ENCODE data around the gene DUSP6. TPM values are rescaled to one million over a fixed set of nuclear protein-coding genes. Genes with fewer than 3 reads are reported as not detected.

Gene DUSP6
- total and polyA plus RNA-seq, 9 of the 15 experiments (the other 6 are each of a cell fraction or from before 2014, with no cell fraction given): 0.04 to 0.60 (median 0.08) TPM; not detected in 2

DNA sequence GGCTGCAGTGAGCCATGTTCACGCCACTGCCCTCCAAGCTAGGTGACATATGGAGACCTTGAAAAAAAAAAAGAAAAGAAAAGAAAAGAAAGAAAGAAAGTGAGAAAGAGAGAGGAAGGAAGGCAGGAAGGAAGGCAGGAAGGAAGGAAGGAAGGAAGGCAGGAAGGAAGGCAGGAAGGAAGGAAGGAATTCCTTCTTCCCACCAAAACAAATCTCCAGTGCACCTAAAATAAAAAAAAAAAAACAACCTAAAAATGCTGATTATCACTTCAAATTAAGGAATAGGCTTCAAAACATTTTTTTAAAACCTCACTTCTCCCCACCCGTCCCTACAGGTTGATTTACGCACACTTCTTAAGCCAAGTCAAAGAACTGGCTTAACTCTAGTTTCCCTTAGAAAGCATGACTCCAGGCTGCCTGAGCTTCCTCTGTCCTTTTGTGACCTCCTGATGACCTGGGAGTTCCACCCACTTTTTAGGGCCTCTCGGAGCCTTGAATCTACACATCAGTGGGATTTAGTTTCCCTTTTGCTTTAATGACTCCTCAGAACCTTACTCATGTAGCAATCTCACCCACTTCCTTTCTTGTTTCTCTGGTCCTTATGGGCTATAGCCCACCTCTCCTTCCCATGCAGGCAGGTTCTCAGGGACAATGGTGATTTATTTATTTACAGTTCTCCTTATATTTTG is 18.6 kb downstream of the DUSP6 start (continued):
- TF ChIP-seq, protein P1, sequence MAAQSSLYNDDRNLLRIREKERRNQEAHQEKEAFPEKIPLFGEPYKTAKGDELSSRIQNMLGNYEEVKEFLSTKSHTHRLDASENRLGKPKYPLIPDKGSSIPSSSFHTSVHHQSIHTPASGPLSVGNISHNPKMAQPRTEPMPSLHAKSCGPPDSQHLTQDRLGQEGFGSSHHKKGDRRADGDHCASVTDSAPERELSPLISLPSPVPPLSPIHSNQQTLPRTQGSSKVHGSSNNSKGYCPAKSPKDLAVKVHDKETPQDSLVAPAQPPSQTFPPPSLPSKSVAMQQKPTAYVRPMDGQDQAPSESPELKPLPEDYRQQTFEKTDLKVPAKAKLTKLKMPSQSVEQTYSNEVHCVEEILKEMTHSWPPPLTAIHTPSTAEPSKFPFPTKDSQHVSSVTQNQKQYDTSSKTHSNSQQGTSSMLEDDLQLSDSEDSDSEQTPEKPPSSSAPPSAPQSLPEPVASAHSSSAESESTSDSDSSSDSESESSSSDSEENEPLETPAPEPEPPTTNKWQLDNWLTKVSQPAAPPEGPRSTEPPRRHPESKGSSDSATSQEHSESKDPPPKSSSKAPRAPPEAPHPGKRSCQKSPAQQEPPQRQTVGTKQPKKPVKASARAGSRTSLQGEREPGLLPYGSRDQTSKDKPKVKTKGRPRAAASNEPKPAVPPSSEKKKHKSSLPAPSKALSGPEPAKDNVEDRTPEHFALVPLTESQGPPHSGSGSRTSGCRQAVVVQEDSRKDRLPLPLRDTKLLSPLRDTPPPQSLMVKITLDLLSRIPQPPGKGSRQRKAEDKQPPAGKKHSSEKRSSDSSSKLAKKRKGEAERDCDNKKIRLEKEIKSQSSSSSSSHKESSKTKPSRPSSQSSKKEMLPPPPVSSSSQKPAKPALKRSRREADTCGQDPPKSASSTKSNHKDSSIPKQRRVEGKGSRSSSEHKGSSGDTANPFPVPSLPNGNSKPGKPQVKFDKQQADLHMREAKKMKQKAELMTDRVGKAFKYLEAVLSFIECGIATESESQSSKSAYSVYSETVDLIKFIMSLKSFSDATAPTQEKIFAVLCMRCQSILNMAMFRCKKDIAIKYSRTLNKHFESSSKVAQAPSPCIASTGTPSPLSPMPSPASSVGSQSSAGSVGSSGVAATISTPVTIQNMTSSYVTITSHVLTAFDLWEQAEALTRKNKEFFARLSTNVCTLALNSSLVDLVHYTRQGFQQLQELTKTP (IDR thresholded peaks at IDR 0.05; ENCODE audit: low read depth in 1 of 2, partially characterized antibody in 2 of 2): no peak
- TF ChIP-seq, protein P2, sequence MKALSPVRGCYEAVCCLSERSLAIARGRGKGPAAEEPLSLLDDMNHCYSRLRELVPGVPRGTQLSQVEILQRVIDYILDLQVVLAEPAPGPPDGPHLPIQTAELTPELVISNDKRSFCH (CRISPR knock-in tag; IDR thresholded peaks at IDR 0.05): no peak
- TF ChIP-seq, protein P2 (tag; IDR thresholded peaks at IDR 0.05): no peak
- TF ChIP-seq NR2F6 (CRISPR knock-in tag; IDR thresholded peaks at IDR 0.05) (no peak), XRCC5 (IDR thresholded peaks at IDR 0.05; ENCODE audit: low read depth, low read length) (no peak), RAD21 (CRISPR knock-in tag; conservative IDR thresholded peaks at IDR 0.05 in 1 of 2, IDR thresholded peaks at IDR 0.05 in 1 of 2) (0 out of 4 replicates have a peak, but pooled peaks of 1 of the 2 experiments have one; percentile 12), SOX6 (IDR thresholded peaks at IDR 0.05) (0 out of 2 replicates have a peak, but pooled peaks have one; percentile 10), DACH1 (IDR thresholded peaks at IDR 0.05; ENCODE audit: partially characterized antibody) (no peak), HDAC1 (IDR thresholded peaks at IDR 0.05) (no peak), RBBP5 (IDR thresholded peaks at IDR 0.05; ENCODE audit: borderline replicate concordance, insufficient read depth, low read length, poor library complexity, severe bottlenecking) (no peak), SMAD4 (CRISPR knock-in tag; conservative IDR thresholded peaks at IDR 0.05) (no peak), ZBTB7A (IDR thresholded peaks at IDR 0.05; ENCODE audit: borderline replicate concordance, control insufficient read depth, low read depth, low read length) (no peak), ELF4 (CRISPR knock-in tag; IDR thresholded peaks at IDR 0.05) (no peak), ZNF507 (tag; conservative IDR thresholded peaks at IDR 0.05) (no peak), LEF1 (IDR thresholded peaks at IDR 0.05) (no peak; the same call in 1 of the 2 replicates), TEAD2 (tag; IDR thresholded peaks at IDR 0.05) (no peak), TFAM (CRISPR knock-in tag; conservative IDR thresholded peaks at IDR 0.05) (no peak), MBD2 (IDR thresholded peaks at IDR 0.05; ENCODE audit: borderline replicate concordance, low read depth) (no peak)
- TF ChIP-seq, protein P3, sequence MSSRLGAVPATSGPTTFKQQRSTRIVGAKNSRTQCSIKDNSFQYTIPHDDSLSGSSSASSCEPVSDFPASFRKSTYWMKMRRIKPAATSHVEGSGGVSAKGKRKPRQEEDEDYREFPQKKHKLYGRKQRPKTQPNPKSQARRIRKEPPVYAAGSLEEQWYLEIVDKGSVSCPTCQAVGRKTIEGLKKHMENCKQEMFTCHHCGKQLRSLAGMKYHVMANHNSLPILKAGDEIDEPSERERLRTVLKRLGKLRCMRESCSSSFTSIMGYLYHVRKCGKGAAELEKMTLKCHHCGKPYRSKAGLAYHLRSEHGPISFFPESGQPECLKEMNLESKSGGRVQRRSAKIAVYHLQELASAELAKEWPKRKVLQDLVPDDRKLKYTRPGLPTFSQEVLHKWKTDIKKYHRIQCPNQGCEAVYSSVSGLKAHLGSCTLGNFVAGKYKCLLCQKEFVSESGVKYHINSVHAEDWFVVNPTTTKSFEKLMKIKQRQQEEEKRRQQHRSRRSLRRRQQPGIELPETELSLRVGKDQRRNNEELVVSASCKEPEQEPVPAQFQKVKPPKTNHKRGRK (tag; IDR thresholded peaks at IDR 0.05): peak; percentile 93
- TF ChIP-seq, protein P4, sequence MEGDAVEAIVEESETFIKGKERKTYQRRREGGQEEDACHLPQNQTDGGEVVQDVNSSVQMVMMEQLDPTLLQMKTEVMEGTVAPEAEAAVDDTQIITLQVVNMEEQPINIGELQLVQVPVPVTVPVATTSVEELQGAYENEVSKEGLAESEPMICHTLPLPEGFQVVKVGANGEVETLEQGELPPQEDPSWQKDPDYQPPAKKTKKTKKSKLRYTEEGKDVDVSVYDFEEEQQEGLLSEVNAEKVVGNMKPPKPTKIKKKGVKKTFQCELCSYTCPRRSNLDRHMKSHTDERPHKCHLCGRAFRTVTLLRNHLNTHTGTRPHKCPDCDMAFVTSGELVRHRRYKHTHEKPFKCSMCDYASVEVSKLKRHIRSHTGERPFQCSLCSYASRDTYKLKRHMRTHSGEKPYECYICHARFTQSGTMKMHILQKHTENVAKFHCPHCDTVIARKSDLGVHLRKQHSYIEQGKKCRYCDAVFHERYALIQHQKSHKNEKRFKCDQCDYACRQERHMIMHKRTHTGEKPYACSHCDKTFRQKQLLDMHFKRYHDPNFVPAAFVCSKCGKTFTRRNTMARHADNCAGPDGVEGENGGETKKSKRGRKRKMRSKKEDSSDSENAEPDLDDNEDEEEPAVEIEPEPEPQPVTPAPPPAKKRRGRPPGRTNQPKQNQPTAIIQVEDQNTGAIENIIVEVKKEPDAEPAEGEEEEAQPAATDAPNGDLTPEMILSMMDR (IDR thresholded peaks at IDR 0.05 in 2 of 3, conservative IDR thresholded peaks at IDR 0.05 in 1 of 3; ENCODE audit: insufficient read depth in 2 of 3, low read depth in 1 of 3, low read length in 3 of 3): no peak

Measured in K562 (cell line).